Cerebellar cortex (tissue), 1 donor: ENCODE data around the gene XXYLT1.
"Not testable (repeated sequence)": the region's sequence is repeated elsewhere in the genome, so short reads cannot be mapped to it uniquely, and the experiment has no call there.

Experiments used
- DNase-seq: peaks from one replicate; pipeline ENCODE4 v3.0.0-alpha.2; 2015; ENCODE audit warnings: low spot score

Gene XXYLT1

DNA sequence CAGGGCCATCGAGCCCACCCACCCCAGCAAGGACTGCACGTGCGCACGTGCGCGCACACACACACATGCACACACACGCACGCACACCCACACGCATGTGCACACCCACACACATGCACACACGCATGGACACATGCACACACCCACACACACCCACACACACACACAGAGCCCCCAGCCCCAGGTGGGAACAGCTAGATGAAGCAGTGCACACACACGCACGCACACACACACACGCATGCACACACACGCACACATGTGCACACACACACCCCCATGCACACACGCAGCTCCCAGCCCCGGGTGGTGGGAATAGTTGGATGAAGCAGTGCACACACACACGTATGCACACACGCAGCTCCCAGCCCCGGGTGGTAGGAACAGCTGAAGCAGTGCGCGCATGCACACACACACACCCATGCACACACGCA lies 158.6 kb downstream of the XXYLT1 start:
- DNase-seq, result no peak

DNA sequence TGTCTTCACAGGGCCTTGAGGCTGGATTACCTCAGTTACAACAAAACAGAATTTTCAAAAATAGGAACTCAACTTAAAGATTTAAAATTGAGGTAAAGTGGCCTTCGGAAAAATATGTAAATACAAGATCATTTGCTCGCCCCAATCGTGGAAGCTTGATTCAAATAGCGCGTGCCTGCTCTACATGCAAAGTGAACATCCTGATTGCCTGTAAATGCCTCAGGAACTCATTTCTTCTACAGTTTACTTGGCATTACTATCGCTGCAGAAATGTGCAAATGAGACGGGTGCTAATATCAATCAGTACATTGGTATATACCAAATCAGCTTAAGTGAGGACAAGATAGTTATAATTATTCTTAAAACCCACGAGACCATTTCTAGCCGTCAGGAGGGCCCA lies 159.2 kb downstream of the XXYLT1 start:
- DNase-seq, result no peak

DNA sequence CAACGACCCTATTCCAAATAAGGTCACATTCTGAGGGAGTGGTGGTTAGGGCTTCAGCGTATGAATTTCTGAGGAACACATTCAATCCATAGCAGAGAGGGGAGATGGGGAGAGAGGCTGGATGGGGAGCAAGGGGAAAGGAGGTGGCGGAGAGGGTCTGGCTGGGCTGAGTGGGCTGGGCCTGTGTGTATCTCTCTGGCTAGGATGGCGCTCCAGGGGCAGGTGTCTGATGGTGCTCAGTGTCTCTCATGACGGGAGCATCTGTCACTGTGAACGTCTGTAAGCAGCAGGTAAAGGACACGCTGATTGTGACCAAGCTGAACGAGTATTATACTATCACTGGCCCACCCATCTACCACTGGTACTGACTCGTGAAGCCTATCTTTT lies 159.6 kb downstream of the XXYLT1 start:
- no peak for DNase-seq

DNA sequence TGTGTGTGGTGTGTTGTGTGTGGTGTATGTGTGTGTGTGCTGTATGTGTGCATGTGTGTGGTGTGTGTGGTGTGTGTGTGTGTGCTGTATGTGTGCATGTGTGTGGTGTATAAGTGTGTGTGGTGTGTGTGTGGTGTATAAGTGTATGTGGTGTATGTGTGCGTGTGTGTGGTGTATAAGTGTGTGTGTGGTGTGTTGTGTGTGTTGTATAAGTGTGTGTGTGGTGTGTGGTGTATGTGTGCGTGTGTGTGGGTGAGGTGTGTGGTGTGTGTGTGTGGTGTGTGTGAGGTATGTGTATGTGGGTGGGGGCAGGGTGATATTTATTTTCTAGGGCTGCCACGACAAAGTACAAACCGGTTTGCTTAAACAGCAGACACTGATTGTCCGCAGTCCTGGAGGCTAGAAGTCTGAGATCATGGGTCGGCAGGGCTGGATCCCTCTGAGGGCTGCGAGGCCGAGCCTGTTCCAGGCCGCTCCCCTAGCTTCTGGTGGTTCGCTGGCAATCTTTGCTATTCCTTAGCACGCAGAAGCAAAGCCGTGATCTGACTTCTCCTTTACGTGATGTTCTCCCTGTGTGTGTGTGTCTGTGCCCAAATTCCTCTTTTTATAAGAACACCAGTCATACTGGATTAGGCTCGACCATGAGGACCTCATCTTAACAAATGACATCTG lies 160.2 kb downstream of the XXYLT1 start:
- DNase-seq, result no peak

DNA sequence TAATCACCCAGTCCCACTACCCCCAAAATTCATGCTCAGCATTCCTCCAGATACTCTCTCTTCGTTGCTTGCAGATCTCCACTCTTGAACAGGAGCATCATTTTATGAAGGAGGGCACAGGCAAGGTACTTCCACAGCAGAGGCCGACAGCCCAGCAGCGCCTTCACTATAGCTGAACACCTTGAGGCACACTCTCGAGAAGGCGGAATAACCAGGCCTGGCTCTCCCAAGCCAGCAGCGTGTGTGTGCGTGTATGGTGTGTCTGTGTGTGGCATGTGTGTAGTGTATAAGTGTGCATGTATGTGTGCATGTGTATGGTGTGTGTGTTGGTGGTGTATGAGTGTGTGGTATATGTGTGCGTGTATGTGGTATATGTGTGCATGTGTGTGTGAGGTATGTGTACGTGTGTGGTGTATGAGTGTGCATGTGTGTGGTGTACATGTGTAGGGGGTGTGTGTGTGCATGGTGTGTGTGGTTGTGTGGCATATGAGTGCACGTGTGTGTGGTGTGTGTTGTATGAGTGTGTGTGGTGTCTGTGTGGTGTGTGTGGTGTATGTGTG lies 161.8 kb downstream of the XXYLT1 start:
- DNase-seq, result no peak

DNA sequence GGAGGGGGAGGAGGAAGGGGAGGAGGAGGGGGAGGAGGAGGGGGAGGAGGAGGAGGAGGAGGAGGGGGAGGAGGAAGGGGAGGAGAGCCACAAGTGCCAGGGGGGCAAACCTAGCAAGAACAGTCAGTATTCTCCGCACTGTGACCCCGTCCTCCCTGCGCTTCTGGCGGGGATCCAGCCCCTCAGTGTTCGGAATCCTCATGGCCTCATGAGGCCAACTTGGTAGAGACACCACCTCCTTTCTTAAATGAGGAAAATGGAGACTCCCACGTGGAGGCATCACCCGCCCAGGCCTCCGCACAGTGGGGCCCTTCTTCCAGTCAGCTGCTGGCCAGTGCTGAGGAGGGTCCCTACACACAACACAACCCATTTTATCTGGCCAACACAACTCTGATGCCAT lies 163.4 kb downstream of the XXYLT1 start:
- DNase-seq, result no peak

DNA sequence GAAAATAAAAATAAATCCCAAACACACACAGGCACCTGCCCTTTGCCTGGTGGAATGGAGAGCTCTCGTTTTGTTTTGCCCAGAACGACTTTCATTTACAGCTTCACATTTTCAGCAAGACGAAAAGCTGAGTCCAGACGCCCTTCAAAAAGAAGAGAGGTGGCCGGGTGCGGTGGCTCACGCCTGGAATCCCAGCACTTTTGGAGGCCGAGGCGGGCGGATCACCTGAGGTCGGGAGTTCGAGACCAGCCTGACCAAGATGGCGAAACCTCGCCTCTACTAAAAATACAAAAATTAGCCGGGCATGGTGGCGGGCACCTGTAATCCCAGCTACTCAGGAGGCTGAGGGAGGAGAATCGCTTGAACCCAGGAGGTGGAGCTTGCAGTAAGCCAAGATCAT lies 163.9 kb downstream of the XXYLT1 start:
- not testable (repeated sequence) for DNase-seq

DNA sequence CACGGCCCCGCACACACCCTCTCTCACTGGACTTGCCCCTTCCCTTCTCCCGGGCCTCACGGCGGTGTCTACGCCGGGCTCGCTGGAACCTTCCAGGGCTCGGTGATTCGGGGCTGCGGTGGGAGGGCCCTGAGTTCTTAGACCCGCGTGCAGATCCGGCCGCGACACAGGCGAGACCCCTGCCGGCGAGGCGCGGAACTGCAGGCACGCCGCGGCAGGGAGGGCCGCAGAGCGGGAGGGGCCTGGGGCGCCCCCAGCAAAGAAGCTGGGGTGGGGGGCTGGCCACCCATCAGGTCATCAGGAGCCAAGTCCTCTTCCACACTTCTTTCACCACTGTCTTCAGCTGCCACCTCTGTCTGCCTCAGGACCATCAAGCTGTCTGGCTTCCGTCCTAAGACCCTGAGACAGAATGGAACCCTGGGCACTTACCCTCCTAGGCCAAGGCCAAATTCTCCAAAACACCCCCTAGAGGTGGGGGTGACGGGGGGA lies 164.5 kb downstream of the XXYLT1 start:
- DNase-seq, result peak; percentile 36

DNA sequence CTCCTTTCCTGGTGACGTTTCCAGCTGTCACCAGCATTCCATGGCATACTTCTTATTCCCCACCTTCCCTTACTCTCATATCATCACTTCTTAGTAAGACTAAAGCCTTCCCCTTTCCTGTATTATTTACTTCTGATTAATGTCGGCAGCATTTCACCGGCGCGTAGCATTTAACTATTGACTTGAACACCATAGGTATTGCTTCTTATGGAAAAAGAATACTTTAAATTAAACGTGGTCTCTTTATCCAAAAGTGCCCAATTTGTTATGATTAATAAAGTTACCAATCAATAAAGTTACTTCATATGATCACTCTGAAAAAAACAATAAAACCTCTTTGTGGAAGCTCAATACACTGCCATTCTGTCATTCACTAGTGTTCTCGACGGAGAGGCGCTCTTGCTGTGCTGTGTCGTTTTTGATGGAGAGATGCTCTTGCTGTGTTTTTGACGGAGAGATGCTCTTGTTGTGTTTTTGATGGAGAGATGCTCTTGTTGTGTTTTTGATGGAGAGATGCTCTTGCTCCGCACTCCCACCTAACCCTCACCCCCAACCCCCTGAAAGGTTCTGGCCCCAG lies 165.0 kb downstream of the XXYLT1 start:
- no peak for DNase-seq

DNA sequence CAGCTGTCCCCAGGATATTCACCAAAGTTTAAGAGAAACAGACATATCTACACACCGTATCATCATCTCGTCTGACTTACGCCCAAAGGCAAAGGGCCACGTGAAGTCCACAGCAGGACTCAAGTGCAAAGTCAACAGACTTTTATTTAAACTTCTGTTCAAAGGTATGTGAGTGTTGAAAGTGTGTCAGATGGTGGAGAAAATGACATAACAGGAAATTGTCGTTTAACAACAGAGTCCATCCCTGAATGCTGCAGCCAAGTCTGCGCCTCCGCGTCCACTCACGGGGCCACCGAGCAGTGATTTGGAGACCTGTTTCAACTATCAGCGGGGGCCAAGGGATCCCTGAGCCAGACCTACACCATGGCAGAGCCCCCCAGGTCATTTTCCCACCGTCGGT lies 165.6 kb downstream of the XXYLT1 start:
- no peak for DNase-seq

DNA sequence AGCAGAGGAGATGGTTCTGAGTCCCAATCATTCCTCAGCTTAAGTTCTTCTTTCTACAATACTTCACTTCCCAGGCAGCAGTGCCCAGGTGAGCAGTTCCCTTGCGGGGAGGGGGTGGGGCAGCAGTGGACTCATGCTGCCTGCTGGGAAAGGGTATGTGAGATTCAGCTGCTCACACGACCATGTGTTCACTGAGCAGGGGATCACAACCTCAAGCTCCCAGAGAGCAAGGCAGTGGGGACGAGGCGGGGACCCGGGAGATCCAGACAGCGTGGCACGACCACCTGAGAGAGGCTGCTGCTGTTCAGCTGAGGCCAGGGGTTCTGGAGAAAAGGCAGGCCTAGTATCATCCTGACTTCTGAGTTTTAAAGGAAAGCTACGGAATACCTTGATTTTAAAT lies 166.6 kb downstream of the XXYLT1 start:
- no peak for DNase-seq

DNA sequence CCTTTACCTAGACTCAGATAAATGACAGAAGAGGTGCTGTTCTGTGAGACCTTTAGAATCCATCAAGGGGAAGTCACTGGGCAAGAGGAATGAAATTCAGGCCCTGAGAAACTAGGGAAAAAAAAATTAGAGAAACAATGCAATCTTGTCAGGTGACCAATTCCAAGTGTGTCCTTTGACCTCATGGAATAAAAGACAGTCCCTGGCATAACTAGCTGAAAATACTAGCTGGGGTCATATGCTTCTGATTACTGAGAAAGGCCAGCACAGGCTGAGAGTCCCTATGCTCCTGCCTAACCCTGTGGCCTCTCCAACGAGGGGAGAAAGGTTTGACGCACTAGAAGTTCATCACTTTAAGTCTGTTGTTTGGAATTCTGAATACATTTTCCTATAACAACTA lies 167.3 kb downstream of the XXYLT1 start:
- DNase-seq, result no peak

DNA sequence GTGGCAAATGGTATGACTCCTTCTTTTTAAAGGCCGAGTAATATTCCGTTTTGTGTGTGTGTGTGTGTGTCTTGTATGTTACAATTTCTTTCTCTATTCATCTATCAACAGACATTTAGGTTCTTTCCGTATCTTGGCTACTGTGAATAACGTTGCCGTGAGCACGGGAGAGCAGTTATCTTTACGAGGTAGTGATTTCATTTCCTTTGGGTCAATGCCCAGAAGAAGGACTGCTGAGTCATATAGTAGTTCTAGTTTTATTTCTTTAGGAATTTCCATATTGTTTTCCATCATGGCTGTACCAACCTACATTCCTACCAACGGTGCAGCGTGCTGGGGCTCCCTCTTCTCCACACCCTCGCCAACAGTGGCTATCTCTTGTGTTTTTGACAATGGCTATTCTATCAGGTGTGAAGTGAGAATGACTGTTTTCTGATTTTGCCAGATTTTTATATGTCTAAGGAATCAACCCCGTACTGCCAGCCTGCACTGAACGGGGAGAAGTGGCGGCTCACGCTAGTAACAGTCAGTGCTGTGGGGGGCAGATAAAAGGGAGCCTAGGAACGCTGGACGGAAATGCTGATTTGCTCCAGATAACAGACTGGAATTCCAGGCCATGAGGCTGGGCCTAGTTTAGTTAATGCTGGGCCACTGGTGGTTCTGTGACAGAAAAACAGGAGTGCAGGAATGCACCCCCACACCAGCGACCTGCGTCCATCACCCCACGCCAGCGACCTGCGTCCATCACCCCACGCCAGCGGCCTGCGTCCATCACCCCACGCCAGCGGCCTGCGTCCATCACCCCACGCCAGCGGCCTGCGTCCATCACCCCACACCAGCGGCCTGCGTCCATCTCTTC lies 168.1 kb downstream of the XXYLT1 start:
- DNase-seq, result no peak

DNA sequence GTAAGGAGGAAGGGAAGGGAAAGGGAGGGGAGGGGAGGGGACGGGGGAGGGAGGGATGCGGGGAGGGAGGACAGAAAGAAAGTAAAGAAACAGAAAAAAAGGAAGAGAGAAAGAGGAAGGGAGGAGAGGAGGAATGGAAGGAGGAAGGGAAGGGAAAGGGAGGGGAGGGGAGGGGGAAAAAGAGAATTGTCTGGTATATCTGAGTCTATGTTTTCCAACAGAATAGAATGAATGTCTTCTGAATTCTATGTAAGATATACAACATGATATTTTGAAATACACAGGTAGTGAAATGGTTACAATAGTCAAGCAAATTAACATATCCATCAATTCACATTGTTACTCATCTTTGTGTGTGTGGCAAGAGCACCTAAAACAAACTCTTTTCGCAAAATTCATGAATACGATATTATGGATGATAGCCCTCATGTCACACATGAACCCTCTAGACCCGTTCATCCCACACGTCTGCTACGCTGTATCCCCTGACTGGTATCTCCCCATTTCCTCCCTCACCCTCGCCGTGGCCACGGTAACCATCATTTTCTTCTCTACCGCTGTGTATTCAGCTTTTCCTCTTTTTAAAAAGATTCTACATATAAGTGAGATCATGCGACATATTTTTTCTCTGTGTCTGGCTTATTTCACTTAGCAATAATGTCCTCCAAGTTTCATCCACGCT lies 168.9 kb downstream of the XXYLT1 start:
- DNase-seq, result no peak

DNA sequence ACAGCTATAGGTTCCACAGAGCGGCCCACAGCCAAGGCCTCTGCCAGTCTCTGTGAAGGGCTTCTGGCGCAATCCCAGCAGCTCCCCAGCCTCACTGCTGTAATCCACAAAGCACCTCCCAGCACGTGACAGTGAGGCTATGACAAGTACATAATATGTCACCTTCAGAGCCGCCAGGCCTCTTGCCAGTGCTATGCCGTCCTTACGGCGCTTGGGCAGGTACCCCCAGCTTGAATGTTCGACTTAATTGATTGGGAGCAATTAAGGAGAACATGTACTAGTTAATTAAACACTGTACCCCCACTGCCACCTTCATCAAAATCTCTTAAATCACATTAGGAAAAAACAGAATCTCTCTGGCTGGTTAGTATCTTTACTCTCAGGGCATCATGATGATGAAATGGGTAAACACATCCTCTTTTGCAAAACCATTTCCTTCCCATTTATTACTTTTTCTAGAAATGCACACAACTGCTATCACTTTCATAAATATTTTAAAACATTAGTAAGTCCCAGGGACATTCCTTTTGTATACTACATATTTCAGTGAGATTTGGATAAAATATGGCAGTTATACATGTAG lies 169.9 kb downstream of the XXYLT1 start:
- no peak for DNase-seq

DNA sequence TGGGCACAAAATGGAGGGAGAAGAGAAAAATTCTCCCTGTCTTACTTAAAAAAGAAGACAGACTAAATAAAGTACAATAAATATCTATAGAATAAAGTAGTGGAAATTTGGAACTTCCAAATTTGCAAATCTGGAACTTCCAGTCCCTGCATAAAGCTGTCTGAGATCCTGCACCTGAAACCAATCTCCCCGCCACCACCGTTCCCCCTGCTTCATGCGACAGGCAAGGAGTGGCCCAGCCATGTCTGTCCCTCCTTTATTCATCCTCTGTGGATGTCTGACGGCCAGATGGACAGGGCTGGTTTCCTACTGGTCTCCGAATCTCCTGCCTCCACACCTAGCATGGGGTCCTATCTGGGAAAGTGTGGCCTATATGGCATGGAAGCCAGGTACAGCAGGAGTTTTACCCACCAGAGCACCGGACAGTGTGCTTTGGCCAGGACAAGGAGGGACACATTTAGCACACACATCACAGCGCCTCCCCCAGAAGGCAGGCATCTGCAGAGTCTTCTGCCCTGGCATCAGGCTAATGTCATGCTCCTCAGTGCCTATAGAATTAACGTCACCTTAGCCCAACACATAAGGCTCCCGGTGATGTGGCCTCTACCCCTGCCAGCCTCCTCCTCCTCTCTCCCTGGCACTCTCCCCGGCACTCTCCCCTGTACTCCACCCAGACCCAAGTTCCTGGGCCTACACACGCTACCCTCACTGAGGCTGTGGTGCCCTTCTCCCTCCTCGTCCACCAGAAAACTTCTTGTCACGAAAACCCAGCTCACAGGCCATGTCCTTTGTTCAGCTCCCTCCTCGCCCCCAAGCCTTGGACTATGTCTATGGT lies 170.8 kb downstream of the XXYLT1 start:
- no peak for DNase-seq

DNA sequence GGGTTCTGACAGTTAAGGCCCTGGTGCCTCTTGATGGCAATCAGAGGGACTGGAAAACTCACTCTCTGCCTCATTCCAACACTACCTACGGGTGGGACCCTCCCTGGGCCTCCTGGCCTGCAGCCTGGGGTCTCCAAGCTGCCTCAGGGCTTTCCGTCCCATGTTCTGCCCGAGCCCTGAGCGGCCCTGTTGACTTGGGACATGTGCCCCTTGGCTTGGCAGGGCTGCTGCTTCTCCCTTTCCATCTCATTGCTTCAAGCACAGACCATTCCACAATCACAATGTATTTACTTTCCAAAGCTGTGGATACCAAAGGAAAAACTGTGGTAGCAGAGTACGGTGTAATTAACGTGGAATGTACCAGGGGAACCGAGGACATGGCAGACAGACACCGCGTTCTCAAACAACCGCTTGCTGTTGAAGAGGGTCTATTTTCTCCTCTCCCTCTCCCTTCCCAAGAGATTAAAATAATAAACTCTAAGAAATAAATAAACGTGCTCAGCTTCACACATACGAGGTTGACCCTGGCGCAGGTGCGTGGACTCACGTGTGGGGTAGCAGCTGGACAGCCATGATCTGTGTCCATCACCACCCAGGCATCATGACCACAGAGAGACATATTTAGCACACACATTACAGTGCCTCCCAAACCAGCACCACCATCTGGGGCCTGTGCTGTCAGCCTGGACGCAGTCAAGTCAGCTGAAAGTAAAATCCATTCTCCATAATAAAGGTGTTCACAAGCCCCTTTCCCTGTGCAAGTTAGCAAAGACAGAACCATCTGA lies 172.0 kb downstream of the XXYLT1 start:
- DNase-seq, result no peak

DNA sequence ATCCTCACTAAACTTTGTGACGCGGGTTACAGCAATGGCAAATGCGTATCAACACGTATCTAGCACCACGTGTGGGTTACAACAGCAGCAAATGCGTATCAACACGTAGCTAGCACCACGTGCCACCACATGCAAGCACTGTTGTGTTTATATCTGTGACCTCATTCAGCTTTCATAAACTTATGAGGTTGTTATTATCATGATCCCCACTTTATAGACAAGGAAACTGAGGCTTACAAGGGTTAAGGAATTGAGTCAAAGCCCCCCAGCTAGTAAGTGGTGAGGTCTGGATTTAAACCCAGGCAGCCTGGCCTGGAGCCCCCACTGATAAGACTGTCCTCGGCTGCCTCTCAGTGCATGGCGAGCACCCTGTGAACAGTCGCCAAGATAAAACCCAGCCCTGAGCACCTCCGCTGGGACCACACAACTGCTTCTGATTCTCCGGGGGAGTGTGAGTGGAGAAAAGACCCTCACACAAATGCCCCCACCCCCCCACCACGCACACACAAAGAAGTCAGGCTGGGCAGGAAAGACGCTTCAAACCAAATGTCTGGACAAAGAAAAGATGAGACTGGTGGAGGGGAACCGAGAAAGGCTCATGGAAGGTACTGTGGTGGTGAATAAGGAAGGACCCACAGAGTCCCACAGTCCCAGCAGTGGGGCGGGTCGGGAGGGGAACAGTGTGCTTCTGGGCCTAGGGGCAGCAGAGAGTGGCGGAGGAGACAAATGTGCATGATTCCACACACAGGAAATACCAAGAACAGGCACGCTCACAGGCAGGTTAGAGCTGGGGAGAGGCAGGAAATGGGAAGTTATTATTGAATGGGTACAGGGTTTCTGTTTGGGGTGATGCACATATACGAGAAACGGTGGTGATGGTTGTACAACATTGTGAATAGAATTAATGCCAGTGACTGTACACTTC lies 173.4 kb downstream of the XXYLT1 start:
- no peak for DNase-seq
